GM21526 (cell line): ENCODE results near the gene TAF5L.
"Not testable (repeated sequence)": the region's sequence is repeated elsewhere in the genome, so short reads cannot be mapped to it uniquely, and the experiment has no call there.

ENCODE experiments used
- ATAC-seq: cut with Tn5 transposase; IDR thresholded peaks from one replicate; pipeline ENCODE4 v1.9.1; 2021; ENCODE audit warnings: moderate library complexity; ENCODE audit not compliant: unreplicated experiment, low FRiP score

The TAF5L gene

GRCh38 chr1:229643996-229644745 lies 18.2 kb upstream of the TAF5L start:
- no peak for ATAC-seq

- no peak for ATAC-seq
Observed at GRCh38 chr1:229642970-229643369, 17.0 kb upstream of the TAF5L start.

DNA sequence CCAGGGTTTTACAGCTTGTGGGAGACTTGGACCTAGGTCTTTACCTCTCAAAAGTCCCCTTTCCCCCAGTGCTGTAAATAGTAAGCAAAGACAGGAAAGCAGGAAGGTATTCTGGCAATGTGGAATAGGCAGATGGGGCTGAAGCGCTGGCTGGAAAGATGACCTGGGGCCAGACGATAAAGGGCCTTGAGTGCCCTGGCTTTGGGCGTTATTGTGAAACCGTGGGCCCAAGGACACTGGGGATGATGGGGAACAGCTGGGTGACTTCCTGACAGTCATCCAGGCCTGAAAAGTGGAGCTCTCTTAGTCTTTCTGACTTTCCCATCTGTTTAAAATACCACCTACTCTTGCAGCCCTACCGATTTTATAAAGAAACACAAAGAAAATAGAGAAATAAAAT lies 16.5 kb upstream of the TAF5L start:
- no peak for ATAC-seq

DNA sequence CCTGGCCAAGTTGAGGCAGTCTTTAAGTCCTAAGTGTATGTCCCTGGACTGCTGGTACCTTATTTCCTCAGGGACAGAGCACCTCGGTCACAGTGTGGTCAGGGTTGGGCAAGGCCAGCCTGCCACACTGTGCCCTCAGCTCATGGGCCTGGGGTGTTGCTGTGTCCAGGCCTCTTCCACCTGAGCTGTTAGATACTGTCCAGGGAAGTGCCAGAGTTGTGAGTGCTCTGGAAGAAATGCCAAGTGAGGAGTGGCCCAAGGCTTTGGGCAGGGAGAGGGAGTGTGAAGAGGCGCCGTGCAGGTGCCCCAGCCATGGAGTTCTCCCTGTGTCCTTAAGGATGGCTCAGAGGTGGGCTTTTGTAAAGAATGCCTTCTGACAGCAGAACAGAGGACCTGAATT lies 15.4 kb upstream of the TAF5L start:
- ATAC-seq, result no peak

GRCh38 chr1:229640455-229640854 lies 14.5 kb upstream of the TAF5L start:
- ATAC-seq, result no peak

DNA sequence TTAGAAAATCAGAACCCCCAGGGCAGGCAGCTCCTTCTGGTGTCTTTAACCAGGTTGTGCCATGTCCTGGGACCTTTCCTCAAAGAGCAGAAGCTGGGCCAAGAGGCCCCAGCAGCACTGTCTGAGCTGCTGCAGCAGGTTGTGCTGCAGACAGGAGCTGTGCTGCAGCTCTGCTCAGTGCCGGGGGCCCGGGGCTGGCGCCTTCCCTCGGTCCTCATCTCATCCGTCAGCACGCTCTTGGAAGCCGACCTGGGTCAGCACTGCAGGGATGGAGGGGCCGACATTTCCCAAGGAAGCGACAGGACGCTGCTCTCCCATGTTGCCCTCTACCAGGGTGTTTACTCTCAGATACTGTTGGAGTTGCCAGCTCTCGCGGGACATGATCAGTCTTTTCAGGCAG lies 11.8 kb upstream of the TAF5L start:
- ATAC-seq, result no peak

- no peak for ATAC-seq
Observed at GRCh38 chr1:229636042-229636441, 10.1 kb upstream of the TAF5L start.

DNA sequence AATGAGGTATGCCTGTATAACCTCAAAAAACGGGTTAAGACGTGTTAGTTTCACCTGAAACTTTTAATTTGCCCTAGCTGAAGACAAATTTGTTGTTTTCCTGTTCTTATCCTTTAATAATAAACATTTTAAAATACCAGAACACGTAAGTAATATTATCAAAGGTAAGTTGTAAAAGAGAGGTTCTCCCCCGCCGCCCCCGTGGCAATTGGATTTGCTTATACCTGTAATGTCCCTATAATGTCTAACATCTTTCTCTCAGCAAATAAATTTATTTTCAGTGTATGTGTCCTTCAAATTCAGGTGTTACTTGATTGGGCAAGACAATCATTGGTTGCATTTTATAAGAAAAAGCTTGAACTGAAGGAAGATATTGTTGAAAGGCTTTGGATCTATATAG lies 6.0 kb upstream of the TAF5L start:
- no peak for ATAC-seq

DNA sequence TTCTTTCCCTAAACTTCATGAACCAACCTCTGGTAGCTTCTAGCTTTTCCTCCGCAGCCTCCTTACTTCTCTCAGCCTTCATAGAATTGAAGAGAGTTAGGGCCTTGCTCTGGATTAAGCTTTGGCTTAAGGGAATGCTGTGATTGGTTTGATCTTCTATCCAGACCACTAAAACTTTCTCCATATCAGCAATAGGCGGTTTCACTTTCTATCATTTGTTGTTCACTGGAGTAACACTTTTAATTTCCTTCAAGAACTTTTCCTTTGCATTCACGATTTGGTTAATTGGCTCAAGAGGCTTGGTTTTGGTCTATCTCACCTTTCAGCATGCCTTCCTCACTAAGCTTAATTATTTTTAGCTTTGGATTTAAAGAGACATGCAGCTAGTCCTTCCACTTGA lies 5.2 kb upstream of the TAF5L start:
- ATAC-seq, result no peak

- no peak for ATAC-seq
Observed at GRCh38 chr1:229629261-229629660, 3.3 kb upstream of the TAF5L start.

DNA sequence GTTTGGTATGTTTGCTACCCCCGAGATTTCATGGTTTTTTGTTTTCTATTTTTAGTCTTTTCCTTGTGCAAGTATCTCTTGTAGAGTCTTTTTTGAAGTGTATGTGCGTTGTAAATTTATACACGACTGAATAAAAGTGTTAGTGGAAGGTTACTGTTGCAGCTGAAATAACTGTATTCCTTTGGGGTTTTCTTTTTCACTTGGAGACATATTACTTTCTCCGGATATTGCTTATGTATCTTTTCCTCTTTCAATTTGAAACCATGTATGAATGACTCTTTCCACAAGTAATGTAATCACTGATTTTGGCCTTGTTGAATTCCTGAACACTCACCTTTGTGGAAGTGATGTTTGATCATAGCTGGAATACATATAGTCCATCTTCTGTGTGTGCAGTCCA lies 1.1 kb upstream of the TAF5L start:
- no peak for ATAC-seq

DNA sequence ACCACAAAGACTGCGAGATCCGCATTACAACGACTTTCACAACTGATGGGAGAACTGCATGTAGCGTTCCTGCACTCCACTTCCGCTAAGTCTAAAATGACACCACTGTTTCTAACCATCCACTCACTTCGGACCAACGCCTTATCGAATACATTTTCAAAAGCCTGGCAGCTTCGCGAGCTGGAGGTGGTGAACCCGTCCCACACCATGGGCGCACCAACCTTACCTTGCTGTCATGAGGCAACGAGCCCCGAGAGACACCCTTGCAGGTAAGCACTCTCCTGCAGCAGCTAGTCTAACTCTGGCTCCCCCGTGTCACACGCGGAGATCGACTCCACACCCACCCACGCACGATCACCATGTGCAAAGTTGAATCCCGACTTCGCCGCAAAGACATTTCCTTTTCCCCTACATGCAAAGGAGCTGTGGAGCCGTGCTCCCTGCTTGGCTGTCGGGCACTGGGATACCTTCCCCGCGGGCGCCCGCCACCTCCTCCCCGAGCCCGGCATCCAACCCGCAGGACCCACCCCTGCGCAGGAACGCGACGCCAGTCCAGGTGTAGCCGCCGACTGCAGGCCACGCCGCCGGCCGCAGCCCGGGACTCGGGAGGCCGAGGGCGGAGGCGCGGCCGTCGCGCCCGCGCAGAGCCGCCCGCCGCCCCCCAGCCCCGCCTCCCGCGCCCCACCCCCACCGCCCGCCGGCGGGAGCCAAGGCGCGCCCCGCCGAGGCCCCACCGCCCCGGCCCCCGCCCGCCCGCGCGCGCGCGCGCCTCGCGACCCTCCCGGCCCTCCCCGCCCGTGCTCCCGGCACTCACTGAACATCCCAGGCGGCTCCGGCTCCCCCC lies 629 bp downstream of the TAF5L start:
- peak; percentile 25 for ATAC-seq

DNA sequence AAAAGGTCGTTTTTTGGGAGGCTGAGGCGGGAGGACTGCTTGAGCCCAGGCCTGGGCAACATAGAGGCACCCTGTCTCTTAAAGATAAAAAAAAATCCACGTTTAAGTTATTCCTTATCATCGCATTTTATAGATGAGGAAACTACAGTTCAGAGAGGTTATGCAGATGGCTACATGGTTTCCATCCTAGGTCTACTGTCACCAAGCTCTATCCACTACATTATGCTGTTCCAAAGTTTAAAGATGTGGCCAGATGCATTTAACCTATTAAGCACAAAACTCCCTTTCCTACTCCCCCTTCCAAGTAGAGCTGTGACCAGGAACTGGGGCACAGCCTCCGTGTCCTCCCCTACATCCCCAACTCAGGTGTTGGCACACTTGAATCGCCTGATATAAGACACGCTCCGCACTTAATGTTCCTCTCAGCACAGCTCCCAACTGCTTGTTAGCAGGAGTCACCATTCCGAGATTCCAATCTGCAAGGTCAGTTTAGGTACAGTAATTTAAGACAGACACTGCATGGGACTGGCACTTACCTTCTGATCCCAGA lies 1.3 kb downstream of the TAF5L start:
- ATAC-seq, result no peak

DNA sequence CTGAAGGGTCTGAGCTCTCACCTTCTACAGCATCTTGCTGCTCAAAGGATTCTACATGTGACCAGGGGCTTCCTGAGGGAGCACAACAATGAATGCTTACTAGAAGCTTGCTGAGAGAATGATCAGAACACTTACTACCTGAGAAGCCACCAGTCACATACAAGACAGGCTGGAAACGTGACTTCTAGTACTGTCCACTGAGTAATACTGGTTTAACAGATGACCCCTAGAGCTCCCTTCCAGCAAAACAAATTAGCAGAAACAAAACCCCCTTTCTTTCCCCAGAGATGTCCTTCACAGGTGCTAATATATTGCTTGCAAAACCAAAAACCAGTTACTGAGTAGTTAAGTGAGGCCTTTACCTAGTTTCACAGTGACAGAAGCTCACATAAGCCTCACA lies 2.1 kb downstream of the TAF5L start:
- no peak for ATAC-seq

- no peak for ATAC-seq
Observed at GRCh38 chr1:229623225-229623624, 2.7 kb downstream of the TAF5L start.

GRCh38 chr1:229622641-229623120 lies 3.2 kb downstream of the TAF5L start:
- not testable (repeated sequence) for ATAC-seq

- no peak for ATAC-seq
Observed at GRCh38 chr1:229621663-229622062, 4.3 kb downstream of the TAF5L start.

DNA sequence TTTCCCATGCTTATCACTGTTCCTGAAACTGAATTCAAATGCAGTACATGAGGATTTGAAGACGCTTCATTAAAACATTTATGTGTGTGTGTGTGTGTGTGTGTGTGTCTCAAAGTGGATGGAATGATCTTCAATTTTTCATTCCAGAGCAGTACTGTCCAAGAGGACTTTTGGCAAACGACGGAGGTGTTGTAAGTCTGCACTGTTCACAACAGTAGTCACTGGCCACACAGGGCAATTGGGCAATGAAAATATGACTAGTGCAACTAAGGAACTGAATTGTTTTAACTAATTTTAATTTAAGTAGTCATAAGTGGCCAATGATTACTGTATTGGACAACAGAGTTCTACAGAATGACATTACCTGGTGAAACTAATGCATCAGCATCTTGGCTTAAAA lies 5.0 kb downstream of the TAF5L start:
- no peak for ATAC-seq

GRCh38 chr1:229619614-229620013 lies 6.3 kb downstream of the TAF5L start:
- no peak for ATAC-seq

DNA sequence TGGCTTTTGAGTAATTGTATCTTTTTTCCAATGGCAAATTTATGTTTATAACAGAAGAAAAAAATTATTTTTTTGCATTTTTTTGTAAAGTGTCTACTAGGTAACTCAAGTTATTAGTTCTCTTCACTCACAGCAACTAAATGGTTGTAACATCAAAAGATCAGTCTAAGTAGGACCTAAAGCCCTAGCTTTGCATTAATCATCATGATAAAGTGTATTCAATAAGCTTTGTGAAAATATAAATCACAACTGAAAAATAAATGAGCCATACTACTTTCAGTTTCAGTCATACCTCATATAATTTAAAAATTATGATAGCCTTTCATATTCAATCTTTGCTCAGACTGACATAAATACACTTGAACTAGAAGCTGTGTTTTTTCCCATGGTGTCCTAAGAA lies 6.9 kb downstream of the TAF5L start:
- no peak for ATAC-seq

GRCh38 chr1:229617351-229618100 lies 8.4 kb downstream of the TAF5L start:
- no peak for ATAC-seq
